GM20000 (cell line): Measurements from ENCODE around the gene TTC36.
"Not testable (repeated sequence)": the region's sequence is repeated elsewhere in the genome, so short reads cannot be mapped to it uniquely, and the experiment has no call there.

Experiments
- DNase-seq: peaks from one replicate; pipeline ENCODE4 v3.0.0; 2012; ENCODE audit warnings: low spot score
- CTCF ChIP-seq: IDR thresholded peaks from 2 replicates; pipeline ENCODE4 v1.5.1; 2012; ENCODE audit warnings: mild to moderate bottlenecking, control low read depth; ENCODE audit errors: extremely low read depth, missing control alignments

The TTC36 gene

DNA sequence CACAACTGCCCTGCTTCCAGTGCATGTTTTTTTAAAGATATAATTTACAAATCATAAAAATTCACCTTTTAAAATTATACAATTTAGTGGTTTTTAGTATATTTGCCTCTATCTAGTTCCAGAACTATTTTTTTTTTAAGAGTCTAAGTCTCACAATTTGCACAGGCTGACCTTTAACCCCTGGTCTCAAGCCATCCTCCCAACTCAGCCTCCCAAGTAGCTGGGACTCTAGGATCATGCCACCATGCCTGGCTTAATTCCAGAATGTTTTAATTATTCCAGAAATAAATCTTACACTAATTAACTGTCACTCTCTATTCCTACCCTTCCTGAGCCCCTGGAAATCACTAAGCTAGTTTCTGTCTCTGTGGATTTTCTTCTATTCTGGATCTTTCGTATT is 43.5 kb downstream of the TTC36 start:
- no peak for TF ChIP-seq CTCF
- DNase-seq = no peak

- not testable (repeated sequence) for DNase-seq
These were observed 44.4 kb downstream of the TTC36 start for GRCh38 chr11:118571701-118572060.

GRCh38 chr11:118572061-118572980 is 45.0 kb downstream of the TTC36 start, which contains the start of gene ARCN1:
TSS of gene ARCN1 (plus strand) at chr11:118572409. CDS start at chr11:118572548, 139 bp downstream.
- DNase-seq = peak; percentile 87

GRCh38 chr11:118572981-118573550 is 45.8 kb downstream of the TTC36 start:
- no peak for TF ChIP-seq CTCF
- DNase-seq = peak; percentile 17

More at GRCh38 chr11:118572061-118572980, 45.0 kb downstream of the TTC36 start, which contains the start of gene ARCN1:
- TF ChIP-seq CTCF = peak; percentile 8

- TF ChIP-seq CTCF = no peak
- DNase-seq = no peak
These were observed 47.4 kb downstream of the TTC36 start for GRCh38 chr11:118574636-118575035.

- not testable (repeated sequence) for DNase-seq
These were observed 50.7 kb downstream of the TTC36 start for GRCh38 chr11:118577995-118578394.
